HG02798 (cell line): ENCODE measurements around the gene SLC6A6.

Experiments
- ATAC-seq: cut with Tn5 transposase; IDR thresholded peaks from one replicate; pipeline ENCODE4 v1.9.1; 2021; ENCODE audit warnings: mild to moderate bottlenecking; ENCODE audit not compliant: unreplicated experiment, poor library complexity

The SLC6A6 gene

GRCh38 chr3:14448756-14449727, 46.6 kb downstream of the SLC6A6 start:
- ATAC-seq: no peak

- no peak for ATAC-seq
These were observed 48.1 kb downstream of the SLC6A6 start for GRCh38 chr3:14450506-14450905.

GRCh38 chr3:14450922-14451606, 48.7 kb downstream of the SLC6A6 start:
- no peak for ATAC-seq

DNA sequence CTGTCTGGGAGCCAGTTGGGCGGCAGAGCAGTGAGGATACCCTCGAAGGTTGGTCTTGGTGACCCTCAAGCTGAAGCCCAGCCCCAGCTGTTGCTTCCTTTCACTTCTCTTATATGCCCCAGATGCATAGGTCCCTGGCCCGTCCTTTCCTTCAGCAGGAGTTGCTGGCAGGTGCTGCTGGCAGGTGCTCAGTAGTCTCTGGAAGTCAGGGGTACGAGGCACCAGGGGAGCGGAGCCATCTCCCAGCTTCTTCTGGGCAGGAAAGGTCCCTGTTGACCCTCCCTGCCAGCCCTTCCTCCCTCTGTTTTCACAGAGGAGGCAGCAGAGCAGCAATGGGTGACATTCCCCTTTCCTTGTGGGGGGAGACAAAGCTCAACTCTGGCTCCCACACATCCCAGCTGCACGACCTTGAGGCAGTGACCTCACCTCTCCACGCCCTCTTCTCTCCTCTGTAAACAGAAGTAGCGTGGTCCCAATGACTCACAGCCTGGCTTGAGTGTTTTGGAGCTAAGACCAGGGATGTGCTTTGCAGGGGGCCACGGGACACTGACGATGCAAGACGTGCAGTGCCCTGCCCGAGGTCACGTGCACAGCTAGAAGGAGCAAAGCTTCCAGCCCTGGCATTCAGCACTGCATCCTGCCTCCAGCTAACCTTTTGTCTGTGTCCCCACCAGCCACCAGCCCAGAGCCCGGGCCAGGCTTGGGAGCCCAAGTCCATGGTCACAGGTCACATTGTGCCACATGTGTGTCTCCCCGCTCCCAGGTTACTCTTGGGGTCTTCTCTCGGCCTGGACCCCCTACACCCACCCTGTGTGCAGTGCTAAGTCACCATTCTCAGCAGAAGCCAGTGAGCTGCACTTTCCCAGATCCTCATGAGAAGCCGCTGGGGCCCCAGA, 49.7 kb downstream of the SLC6A6 start:
- ATAC-seq: no peak

DNA sequence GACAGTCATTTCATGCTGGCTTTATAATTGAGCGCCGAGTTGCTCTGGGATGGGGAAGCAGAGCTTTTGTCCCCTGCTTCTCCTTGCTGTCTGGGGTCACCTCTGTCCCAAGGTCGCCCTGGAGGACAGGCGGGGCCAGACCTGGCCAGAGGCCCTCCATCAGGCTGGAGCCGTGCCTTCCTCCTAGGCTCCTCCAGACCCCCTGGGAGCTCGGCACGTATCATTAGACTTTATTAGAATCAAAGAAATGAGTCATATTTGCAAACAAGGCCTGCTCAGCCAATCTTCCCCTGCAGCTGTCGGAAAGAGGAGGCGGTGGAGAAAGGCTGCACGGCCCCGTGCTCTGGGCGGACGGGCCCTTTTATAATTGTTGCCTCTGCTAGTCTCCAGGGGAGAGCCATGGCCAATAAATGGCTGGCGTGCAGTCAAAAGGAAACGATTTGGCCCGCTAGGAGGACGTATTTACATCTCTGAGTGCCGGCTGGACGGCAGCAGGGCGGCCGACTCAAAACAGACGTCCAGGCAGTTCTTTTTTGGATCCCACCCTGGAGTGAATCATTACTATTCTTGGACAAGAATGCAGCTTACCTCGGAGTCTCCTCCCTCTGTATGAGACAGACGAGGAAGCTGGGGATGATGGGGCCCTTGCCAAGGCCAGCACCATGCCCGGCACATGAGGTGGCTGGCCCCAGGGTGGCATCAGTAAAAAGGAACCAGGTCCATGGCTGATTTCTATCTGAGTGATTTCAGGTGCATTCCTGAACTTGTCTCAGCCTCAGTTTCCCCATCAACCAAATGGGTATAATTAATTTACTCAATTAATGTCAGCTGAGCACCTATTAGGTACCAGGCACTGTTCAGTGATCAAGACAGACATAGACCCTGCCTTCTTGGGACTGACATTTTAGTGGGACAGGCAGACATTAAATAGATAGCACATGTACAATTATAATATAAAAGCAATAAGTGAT, 50.6 kb downstream of the SLC6A6 start:
- ATAC-seq: no peak

GRCh38 chr3:14453876-14454638, 51.7 kb downstream of the SLC6A6 start:
- no peak for ATAC-seq

- no peak for ATAC-seq
These were observed 52.4 kb downstream of the SLC6A6 start for GRCh38 chr3:14454639-14455310.

GRCh38 chr3:14455571-14456317, 53.3 kb downstream of the SLC6A6 start:
- ATAC-seq: no peak

GRCh38 chr3:14456794-14457193, 54.4 kb downstream of the SLC6A6 start:
- no peak for ATAC-seq

- no peak for ATAC-seq
These were observed 55.1 kb downstream of the SLC6A6 start for GRCh38 chr3:14457481-14457880.

GRCh38 chr3:14457999-14458398, 55.6 kb downstream of the SLC6A6 start:
- ATAC-seq: no peak

DNA sequence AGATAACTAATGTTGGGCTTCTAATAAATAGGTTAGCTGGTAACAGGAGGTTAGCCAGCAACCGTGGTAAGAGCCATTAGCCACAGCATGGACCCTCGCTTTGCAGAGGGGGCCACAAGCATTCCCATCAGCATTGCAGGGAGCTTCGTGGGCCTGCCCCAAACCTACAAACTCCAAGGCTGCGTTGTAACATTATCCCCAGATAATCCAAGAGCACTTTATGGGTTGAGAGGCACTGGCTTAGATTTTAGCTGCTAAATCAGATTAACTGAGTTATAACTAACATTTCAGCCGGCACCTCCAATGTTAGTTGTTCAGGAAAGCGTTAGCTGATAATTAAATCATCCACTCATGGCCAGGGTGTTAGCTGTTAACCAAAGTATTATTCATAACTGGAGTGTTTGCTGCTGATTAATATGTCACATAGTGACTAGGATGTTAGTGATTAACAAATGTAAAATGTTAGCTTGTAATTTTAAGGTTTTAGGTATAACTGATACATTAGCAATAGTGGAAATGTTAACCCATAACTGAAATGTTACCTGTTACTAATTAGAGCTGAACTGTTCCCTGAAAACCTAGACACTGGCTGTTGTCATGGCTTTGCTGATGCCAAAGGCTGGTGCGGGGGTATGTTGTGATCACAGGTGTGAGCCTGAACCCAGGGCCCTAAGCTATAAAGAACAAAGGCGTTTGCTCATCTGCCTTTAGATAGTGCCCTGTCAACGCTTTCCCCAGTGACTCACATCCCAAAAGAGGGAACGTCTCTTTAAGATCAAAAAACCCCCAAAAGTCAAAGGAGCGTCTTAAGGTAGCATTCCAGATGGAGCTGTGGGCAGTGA, 56.2 kb downstream of the SLC6A6 start:
- ATAC-seq: no peak

DNA sequence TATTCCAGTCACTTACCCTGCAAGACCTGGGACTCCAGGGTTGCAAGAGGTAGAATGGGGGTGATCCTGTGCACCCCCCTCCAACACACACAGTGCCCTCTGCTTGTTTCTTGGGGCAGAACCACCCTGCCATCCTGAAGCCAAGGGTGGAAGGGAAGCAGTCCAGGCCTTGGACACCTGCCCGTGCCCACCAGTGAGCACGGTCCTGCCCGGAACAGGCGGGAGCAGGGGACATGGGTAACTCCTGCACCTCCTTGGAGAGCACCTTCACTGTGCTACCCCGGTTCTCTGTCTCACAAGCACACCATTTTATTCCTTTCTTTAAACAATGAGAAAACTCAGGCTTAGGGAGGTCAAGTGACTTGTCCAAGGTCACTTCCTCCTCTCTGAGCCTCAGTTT, 57.0 kb downstream of the SLC6A6 start:
- no peak for ATAC-seq

GRCh38 chr3:14459787-14460186, 57.4 kb downstream of the SLC6A6 start:
- ATAC-seq: no peak

DNA sequence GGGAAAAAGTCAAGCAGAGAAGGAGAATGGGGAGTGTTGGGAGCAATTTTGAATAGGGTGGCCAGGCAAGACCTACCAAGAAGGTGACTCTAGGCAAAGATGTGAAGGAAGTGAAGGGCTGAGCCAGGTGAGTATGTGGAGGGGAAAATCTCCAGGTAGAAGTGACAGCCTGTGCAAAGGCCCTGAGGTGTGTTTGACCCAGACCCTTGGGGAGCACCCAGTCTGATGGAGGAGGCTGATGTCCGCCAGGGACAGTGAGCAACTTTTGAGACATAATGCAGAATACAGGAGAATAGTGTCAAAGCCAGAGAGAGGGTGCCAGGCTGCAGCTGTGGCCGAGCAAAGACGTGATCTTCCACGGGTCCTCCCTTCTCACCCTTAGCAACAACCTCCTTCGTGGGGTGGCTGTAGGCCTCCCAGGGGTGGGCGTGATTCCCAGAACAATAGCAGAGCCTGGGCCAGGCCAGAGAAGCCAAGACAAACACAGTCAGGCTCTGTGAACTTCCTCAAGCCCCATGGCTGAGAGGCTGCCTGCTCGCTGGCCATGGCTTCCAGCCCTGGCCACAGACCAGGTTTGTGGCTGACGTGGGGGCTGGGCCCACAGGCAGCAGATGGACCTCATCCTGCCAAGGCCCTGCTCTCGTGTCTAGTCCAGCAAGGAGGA, 58.1 kb downstream of the SLC6A6 start:
- no peak for ATAC-seq
